22Rv1 (cell line): ENCODE data around the gene ARHGEF38.

Experiments
- H3K27ac ChIP-seq: fragments of 450-650 bp; 2 replicates; pipeline ENCODE4 v1.5.1; 2017
- CTCF ChIP-seq: fragments of 450-650 bp; IDR thresholded peaks from 2 replicates; pipeline ENCODE4 v1.5.1; 2017; ENCODE audit warnings: mild to moderate bottlenecking
- ZFX ChIP-seq: fragments of 450-650 bp; IDR thresholded peaks from 2 replicates; pipeline ENCODE4 v1.6.1; 2017; ENCODE audit warnings: antibody characterized with exemption, borderline replicate concordance

ARHGEF38 gene

GRCh38 chr4:105624530-105624929 lies 72.1 kb downstream of the ARHGEF38 start:
- TF ChIP-seq ZFX (no peak), CTCF (no peak)
- H3K27ac ChIP-seq: no peak overlapping the region

DNA sequence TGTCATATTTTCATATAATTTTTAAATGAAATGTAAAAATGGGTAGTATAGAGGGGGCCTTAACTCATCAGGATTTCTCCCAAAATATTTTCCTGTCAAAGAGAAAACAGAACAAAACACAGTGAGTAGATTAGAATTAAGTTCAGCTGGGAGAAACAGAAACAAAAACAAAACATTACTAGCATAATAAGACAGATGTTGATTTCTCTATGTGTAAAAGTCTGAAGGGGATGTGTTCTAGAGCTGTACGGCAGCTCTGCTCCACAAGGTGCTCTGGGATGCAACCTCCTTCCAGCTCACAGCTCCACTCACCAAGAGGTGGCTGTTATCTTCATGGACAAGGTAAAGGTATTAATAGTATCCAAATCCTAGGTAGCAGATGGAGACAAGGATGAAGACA lies 72.8 kb downstream of the ARHGEF38 start:
- H3K27ac ChIP-seq: no peak overlapping the region
- TF ChIP-seq CTCF (no peak), ZFX (no peak)

DNA sequence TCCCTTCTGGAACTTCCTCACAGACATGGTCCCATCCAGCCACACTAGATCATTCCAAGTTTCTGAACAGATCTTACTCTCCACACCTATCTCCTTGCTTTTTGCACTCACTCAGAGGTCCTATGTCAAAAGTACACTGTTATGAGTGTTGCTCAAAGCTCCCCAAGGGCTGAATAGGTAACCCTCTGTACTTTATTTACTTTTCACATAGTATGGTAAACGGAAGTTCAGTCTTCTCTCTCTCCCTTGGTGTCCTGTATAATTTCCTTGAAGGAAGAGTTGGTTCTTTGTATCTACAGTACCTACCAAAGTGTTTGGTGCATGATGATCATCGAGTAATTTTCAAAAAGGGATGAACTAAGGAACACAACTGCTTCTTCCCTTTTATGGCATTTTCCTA lies 74.4 kb downstream of the ARHGEF38 start:
- TF ChIP-seq CTCF: no peak
- no peak for TF ChIP-seq ZFX
- no peak overlapping the region for H3K27ac ChIP-seq

- H3K27ac ChIP-seq: no peak overlapping the region
- TF ChIP-seq ZFX: no peak
- TF ChIP-seq CTCF: no peak
These were observed 75.2 kb downstream of the ARHGEF38 start for GRCh38 chr4:105627620-105628019.

DNA sequence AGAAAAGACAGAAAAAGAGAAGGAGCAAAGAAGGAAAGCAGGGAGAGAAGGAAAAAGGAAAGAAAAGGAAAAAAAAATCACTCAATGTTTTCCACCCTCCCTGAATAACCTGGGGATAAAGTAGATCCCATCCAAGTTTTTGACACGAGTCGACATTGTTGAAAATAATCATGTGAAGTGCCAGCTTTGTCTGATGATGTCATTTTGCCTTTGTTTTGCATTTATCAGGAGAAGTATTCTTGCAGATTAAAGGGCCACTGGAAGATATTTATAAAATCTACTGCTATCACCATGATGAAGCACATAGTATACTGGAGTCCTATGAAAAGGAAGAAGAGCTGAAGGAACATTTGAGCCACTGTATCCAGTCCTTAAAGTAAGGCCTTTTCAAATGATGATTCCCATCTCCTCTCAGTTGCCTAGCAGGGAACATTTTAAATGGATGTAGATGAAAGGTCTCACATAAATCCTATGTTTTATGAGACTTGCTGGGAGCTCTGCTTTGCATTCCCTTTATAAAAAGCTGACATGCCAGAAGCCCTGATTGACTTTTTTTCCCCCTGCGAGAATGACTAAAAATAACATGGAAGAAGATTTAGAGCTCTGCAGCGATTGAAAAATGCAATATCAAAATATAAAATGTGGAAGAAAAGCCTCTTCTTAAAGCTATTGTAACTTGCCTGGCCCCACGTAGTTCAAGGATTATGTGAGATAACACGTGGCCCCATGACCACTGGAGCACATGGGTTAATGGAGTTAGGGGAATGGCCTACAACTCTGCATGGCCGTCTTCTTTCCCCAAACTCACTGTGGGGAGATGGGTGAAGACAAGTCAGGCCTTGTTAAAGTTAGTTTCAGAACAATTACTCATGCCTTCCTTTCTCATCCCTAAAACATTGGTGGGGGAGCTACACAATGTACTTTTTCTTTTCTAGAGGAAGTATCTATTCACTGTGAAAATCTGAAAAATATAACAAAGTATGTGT lies 78.5 kb downstream of the ARHGEF38 start:
- H3K27ac ChIP-seq: peak overlapping the region; percentile 83
- no peak for TF ChIP-seq ZFX
- TF ChIP-seq CTCF: no peak

GRCh38 chr4:105631818-105632400 lies 79.5 kb downstream of the ARHGEF38 start:
- peak overlapping the region; percentile 83 for H3K27ac ChIP-seq
- TF ChIP-seq ZFX (no peak), CTCF (peak; percentile 39)

- TF ChIP-seq ZFX: no peak
- TF ChIP-seq CTCF: no peak; the same call in 1 of the 2 replicates
- peak overlapping the region; percentile 83 for H3K27ac ChIP-seq
These were observed 80.2 kb downstream of the ARHGEF38 start for GRCh38 chr4:105632599-105632998.
